Mammary epithelial cell (primary cell): ENCODE measurements around the gene ELMO1.

Experiments
- CTCF ChIP-seq, 2 donors: IDR thresholded peaks in 1 of 2; conservative IDR thresholded peaks in 1 of 2; 2 replicates each; pipeline ENCODE4 v1.5.1; 2011 to 2012; ENCODE audit warnings: inconsistent platforms in 2 of 2, low read length in 2 of 2, mild to moderate bottlenecking in 2 of 2, control low read depth in 1 of 2, low read depth in 1 of 2; ENCODE audit not compliant: insufficient read depth in 1 of 2; ENCODE audit errors: extremely low read depth in 1 of 2
- EZH2 ChIP-seq: IDR thresholded peaks from 2 replicates; pipeline ENCODE4 v1.6.1; 2012; ENCODE audit warnings: low read length, inconsistent platforms, borderline replicate concordance

GRCh38 chr7:37196676-37197075 is 252.0 kb downstream of the ELMO1 start:
- no peak for TF ChIP-seq CTCF (conservative IDR thresholded peaks at IDR 0.05 in 1 of 2, IDR thresholded peaks at IDR 0.05 in 1 of 2; ENCODE audit: extremely low read depth in 1 of 2, insufficient read depth in 1 of 2, low read depth in 1 of 2, low read length in 2 of 2)
- TF ChIP-seq EZH2: no peak
